GM18909 (cell line): ENCODE measurements around the gene HSF4.
"Not testable (repeated sequence)": the region's sequence is repeated elsewhere in the genome, so short reads cannot be mapped to it uniquely, and the experiment has no call there.

Experiments used
- ATAC-seq: cut with Tn5 transposase; IDR thresholded peaks from one replicate; pipeline ENCODE4 v1.9.1; 2021; ENCODE audit warnings: mild to moderate bottlenecking; ENCODE audit not compliant: unreplicated experiment, poor library complexity

HSF4 gene

GRCh38 chr16:67164599-67165061, at the start of gene HSF4:
TSS of gene HSF4 (plus strand) at chr16:67164745. CDS start at chr16:67164812, 67 bp downstream.
- no peak for ATAC-seq

GRCh38 chr16:67114793-67115192, 49.8 kb upstream of the HSF4 start:
- ATAC-seq: no peak

GRCh38 chr16:67115639-67116038, 48.9 kb upstream of the HSF4 start:
- no peak for ATAC-seq

- ATAC-seq: no peak
Observed at GRCh38 chr16:67116388-67117311, 47.9 kb upstream of the HSF4 start.

GRCh38 chr16:67117716-67118115, 46.8 kb upstream of the HSF4 start:
- no peak for ATAC-seq

GRCh38 chr16:67120025-67120424, 44.5 kb upstream of the HSF4 start:
- no peak for ATAC-seq

- ATAC-seq: not testable (repeated sequence)
Observed at GRCh38 chr16:67122799-67123198, 41.7 kb upstream of the HSF4 start.

GRCh38 chr16:67128417-67128816, 36.1 kb upstream of the HSF4 start:
- ATAC-seq: no peak

GRCh38 chr16:67128887-67129286, 35.7 kb upstream of the HSF4 start:
- ATAC-seq: no peak

- ATAC-seq: no peak
Observed at GRCh38 chr16:67129422-67129821, 35.1 kb upstream of the HSF4 start.

GRCh38 chr16:67137605-67138004, 26.9 kb upstream of the HSF4 start:
- no peak for ATAC-seq

GRCh38 chr16:67141391-67141790, 23.2 kb upstream of the HSF4 start:
- ATAC-seq: no peak

GRCh38 chr16:67142342-67142741, 22.2 kb upstream of the HSF4 start:
- no peak for ATAC-seq

GRCh38 chr16:67144943-67145342, 19.6 kb upstream of the HSF4 start:
- ATAC-seq: no peak

GRCh38 chr16:67145746-67146145, 18.8 kb upstream of the HSF4 start:
- no peak for ATAC-seq

- no peak for ATAC-seq
Observed at GRCh38 chr16:67146523-67147357, 17.8 kb upstream of the HSF4 start.

- no peak for ATAC-seq
Observed at GRCh38 chr16:67147437-67148140, 17.0 kb upstream of the HSF4 start.

GRCh38 chr16:67148221-67148620, 16.3 kb upstream of the HSF4 start:
- ATAC-seq: no peak

- ATAC-seq: no peak
Observed at GRCh38 chr16:67148656-67149275, 15.8 kb upstream of the HSF4 start.
